EL (cell line): Measurements from ENCODE around the gene CEP63.
A peak's percentile ranks its signal among the peaks of the same experiment; 100 is the strongest.

Experiments
- DNase-seq: peaks from one replicate; pipeline ENCODE4 v3.0.0-alpha.2; 2016

The CEP63 gene

DNA sequence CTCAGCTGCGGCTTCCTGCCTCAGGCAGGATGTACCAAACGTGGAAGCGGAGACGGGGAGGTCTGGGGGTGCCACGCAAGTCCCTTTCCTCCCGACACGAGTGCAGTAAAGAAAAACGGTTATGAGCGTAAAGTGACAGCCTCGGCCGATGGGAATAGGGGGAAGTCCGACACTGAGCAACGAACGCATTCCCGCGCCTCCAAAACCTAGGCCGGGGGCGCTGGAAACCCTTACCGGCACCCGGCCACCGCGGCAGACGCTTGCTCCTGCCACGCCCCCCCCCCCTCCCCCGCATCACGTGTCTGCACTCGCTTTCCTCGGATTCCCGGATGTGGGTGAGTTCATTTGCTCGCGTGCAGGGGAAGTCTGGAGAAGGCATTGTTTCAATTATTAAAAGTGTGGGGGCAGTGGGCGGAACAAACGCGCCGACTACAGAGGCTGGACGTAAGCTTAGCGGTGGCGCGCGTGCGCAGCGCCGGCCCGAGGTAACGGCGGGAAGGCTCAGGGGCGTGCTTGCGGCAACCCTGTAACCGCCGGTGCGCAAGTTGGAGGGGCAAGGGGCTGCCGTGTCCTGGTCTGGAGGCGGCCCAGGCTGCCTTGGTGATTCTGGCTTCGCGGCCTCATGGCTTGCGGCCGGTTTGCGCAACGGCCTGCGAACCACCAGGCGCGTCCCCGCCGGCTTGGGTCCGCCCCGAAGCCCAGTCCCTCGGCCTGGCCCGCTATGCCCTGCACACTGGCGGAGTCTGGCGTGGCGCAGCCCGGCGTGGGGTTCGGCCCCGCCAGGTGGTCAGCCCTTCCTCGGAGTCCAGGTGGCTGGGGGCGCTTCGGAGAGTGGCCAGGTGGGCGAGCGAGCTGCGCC lies at the start of gene CEP63, which contains the start of gene ANAPC13:
Gene CEP63 (plus strand): TSS at position 340 of the 859 bp plus-strand sequence. CDS start 9,264 bp downstream, outside the sequence.
Gene ANAPC13 (minus strand): TSS at position 268 of the 859 bp plus-strand sequence. CDS start 3,081 bp downstream, outside the sequence.
- DNase-seq: peak; percentile 99

DNA sequence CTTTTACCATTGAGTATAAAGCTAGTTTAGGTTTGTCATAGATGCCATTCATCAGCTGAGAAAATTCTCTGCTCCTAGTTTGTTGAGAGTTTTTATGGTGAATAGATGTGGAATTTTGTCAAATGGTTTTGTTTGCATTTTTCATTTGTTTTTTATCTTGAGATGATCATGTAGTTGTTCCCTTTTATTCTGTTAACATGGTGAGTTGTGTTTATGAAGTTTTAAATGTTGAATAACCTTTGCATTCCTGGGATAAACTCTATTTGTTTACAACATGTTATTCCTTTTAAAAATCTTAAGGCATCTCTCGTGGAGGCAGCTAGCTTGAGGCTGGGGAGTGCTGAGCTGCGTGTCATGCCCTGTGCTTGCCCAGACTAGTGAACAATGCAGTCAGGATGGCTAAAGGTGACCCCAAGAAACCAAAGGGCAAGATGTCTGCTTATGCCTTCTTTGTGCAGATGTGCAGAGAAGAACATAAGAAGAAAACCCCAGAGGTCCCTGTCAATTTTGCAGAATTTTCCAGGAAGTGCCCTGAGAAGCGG lies 48.6 kb upstream of the CEP63 start:
- no peak for DNase-seq

DNA sequence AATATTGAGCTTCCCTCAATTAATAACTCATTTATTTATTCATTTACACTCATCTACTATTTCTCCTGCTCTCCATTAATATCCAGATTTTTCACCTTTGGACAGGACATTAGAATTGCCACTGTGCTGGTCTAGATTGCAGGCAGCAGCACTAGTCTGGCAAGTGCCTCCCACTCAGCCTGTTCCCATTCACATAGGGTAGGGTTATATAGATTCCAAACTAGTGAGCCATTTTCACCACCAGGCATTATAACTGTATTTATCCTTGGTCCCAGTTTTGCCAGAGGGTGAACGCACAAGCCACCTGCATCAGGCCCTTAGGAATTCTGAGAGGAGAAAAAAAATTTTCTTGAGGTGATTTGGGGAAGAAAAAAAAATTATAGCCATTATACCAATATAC lies 44.5 kb upstream of the CEP63 start:
- DNase-seq: peak; percentile 49

DNA sequence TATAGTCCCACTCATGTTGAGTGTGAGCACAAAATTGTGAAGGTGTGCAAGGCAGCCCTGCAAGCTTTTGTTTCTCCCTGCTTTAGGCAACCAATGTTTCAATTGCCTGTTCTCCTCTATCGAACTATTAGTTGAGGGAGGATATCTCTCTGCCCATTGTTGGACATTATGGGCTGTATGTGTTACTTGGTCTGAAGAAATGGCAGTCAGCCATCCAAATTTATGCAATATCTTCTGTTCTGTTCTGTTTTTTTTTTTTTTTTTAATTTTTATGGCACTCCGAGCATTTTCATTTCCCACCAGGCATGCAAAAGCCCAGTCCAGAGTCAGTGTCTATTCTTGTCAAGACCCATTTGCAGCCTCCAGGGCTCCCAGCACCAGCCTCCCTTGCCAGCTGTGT lies 44.0 kb upstream of the CEP63 start:
- no peak for DNase-seq

DNA sequence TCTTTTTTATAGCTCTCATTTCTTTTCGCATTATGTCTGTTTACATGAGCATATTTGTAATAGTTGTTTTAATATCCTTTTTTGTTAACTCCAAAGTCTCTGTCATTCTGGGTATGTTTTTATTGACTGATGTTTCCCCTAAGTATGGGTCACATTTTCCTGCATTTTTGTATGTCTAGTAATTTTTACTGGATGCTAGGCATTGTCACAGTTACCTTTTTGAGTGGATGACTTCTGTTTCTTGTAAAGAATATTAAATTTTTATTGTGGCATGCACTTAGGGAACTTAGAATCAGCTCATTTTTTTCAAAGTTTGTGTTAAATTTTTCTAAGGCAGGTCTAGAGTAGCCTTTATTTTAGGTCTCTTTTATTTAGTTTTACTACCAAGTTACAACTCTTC lies 40.8 kb upstream of the CEP63 start:
- no peak for DNase-seq

DNA sequence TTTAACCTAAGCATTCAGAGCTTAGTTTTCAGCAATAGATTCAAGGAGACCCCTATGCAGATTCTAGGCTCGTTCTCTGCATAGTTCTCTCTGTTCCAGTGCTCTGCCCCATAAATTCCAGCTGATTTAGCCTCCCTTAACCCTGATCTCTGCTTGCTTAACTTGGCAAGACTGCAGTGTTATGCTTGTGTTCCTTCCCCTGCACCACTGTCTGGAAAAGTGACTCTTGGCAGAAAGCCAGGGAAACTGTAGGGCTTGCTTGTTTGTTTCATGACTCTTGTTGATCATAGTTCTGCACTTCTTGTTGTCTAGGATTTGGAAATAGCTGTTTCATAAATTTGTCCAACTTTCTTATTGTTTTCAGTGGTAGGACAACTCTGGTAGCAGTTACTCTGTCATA lies 40.2 kb upstream of the CEP63 start:
- peak; percentile 41 for DNase-seq

DNA sequence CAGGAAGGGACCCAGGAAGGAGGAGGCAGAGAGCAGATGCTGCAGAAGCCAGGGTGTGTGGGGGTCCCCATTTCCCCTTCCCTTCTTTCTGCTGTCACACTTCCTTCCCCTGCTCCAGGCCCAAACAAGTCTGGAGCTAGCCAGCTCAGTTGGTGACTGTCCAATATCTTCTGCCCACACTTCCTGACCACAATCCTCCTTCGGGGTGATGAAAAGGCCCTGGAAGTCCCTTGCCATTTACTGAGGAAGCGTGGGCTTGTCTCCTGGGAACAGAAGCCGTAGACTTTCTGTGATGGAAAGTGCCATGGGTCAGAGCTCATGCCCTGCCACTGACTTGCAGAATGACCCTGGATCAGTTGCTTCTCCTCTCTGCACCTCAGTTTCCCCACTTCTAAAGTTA lies 39.1 kb upstream of the CEP63 start:
- DNase-seq: peak; percentile 75

DNA sequence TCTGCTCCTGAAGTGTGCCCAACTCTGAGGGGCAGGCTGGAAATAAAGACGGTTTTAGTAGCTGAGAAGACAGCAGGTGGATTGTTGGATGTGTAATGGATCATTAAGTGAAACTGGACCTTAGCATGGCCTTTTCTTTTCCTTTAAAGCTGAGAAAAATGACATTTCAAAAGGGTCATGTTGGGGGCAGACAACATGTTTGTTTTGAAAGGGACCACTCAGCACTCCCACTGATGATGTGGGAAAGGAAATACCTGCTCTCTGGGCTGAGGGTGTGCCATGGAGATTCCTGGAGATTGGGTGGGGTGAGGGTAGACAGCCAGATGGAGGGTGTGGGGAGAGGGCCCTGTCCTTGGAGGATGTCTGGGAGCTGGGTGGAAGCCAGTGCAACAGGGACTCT lies 38.5 kb upstream of the CEP63 start:
- no peak for DNase-seq

DNA sequence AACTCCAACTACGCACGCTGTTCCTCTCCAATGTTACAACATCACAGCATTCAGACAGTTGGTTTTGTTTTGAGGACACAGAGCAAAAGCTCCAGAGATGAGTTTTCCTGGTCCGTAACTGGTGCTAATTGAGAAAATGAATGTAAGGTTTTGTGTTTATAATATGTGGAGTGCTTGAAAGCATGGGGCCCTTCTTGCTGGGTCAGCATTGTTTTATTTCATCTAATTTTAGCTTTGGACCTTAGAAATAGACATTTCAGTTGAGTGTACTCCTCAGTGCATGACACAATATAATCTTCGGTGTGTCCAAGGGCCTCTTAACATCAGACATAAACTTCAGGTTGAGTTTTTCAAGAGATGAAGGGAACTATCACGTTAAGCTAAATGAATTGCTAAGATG lies 37.2 kb upstream of the CEP63 start:
- no peak for DNase-seq

DNA sequence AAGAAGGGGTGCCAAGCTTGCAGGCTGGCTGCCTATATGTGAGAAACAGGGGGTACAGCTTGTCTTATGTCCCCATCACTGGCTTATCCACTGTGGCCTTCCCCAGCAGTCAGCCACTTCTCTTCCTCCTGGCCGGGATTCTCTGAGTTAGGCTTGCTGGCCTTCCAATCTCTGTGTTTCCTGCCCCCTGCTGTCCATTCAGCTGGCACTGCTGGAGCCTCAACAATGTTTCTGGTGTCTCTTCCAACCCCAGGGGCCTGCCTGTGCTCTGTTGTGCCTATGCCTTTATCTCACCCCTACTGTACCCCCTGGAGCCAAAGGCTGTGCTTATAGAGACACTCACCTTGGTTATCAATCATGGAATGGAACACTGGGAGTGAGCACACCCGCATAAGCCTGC lies 36.6 kb upstream of the CEP63 start:
- peak; percentile 56 for DNase-seq

DNA sequence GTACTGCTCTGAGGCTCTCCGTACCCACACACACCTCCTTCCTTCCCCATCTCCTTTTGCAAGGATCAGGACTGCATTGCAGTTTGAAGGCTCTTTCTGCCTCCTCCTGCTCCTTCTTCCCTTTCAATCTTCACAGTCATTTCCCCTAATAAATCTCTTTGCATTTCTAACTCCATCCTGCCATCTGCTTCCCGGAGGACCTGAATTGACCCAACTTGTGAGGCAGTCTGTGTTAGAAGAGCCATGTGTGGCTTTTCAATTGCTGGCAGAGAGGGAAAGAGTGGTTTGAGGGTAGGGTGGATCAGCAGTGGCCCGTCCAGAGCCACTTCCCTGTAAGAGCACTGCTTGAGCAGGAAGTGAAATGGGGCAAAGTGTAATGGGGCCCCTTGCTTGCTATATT lies 35.9 kb upstream of the CEP63 start:
- no peak for DNase-seq

DNA sequence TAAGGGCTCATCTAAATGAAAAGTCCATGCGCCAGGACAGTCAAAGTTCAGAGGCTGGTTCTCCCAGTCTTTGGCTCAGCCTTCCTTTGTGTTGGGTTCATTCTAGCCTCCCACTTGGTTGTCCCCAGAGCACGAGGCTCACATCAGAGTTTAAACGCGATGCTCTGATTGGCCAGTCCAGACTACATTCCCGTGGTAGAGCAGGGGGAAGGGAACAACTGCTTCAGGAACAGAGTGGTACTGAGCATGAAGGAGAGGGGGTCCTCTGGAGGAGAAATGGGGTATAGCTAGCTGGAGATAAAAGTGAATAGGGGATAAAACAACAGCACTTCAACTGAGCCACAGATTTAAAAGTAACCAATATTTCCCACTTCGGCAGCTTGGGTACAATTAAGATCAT lies 32.2 kb upstream of the CEP63 start:
- no peak for DNase-seq

DNA sequence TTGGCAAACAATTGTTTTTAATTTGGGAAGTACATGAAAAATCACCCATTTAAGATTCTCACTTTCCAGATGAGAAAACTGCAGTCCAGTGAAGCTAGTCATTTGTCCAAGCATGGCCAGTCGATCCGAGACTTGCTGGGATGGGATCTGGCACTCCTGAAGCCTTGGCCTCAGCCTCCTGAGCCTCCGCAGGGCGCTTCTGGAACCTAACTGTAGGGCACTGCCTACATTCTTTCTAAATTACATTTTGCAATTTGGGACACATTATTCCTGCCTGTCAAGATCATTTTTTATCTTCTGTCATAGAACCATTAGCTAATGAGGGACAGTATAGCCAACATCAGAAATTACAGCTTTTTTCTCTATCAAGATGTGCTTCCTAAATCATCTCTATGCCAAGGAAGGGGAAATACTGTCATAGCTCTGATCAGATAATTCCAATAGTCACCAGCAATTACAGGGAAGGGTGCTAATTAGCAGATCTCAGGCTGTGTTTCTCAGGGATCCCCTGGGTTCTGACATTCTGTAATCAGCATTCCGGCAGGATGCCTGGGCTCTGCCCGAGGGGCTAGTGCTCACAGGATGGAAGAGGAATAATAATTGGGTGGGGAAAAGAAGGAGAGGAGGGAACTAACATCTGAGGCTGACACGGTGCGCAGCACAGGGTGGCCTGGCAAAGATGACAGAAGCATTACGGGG lies 28.3 kb upstream of the CEP63 start:
- no peak for DNase-seq

DNA sequence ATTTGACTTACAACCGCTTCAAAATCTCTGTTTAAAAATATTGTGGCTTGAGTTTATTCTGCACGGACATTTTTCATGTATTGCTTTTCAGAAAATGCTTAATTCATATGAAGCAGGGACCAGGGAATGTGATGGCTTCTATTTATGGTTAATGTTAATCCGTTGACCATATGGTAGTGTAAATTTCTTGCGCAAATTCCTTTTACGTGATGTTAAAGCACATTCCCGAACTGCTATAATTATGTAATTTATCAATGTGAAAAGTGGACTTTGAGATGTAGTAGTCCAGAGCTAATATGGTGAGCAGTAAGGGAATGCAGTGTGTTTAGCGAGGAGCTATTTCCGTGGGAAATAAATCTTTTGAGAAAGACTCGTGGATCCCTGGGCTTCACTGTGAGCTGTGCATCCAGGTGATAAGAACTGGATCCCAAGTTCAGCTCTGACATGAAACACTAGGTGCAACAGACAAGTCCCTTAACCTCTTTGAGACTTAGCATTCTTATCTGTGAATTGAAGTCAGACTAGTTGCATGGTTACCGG lies 27.4 kb upstream of the CEP63 start:
- DNase-seq: no peak

DNA sequence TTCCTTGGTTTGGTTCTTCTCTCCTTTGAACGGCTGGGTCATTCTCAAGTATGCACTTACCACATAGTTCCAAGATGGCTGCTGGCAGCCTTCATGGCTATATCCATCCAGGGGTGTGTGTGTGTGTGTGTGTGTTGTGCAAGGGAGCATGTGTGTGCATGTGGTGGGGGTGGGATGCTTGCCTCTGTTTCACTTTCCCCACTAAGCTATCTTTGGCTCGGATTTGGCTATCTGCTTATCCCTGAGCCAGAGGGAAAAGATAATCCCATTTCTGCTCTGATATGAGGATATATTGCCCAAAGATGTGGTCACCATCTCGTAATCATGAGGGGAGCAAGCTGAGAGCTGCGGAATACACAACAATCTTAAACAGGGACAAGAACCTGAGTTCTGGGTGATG lies 26.3 kb upstream of the CEP63 start:
- DNase-seq: no peak

DNA sequence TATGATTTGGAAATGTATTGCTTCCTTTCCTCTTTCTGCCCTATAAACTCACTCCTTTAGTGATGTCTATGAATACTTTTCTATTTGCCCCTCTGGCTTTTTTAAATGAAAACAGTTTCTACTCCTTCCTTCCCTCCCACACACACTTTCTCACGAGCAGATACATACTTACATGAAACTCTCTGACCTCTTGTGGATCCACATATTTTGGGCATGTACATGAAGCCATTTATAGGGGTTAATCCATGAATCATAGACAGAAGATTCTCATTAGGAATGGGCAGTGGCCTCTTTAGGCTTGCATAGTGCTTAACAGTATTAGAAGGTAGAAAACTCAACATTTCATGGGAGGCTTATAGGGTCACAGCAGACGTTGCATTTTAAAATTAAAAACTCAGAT lies 24.9 kb upstream of the CEP63 start:
- DNase-seq: peak; percentile 96

DNA sequence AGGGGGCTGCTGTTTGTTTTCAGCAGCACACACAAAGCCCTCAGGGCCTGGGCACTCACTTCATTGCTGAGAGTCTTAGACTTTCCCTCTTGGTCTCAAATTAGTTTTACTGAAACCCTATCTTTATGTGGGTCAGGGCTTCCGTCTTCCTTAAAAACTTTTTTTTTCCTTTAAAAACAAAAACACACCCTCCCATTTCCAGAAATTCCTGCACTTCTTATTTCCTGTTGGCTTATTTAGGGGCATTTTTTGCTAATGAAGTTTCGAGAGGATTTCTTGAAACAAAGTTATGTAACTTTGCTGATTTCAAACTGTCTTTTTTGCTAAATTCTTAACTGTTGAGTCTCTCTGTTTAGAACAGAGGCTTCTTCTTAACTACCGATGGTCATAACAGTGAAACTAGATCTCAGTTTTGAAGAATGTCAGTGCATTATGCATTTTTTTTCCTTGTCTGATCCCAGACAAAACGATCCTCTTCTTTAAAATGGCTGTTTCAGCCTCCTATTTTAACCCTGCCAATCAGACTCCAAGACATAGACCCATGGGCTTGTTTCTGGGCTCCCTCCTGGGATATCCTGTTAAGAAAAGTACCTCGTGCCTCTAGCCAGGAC lies 23.4 kb upstream of the CEP63 start:
- DNase-seq: peak; percentile 74

DNA sequence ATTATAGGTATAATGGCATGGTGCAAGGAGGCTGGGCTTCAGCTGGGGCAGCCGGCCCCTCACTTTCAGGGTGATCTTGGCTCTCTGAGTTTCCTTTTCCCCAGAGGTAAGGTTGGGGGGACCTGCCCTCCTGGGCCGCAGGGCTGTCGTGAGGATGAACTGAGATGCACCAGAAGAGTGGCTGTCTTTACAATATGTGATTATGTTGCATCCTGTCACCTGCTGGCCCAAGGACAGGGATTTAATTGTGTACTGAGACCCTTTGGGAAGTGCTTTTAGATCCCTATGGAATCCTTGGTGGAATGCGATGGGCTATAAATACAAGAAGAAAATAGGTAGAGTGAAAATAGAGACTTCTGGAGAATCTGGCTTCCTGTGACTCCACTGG lies 22.2 kb upstream of the CEP63 start:
- no peak for DNase-seq

DNA sequence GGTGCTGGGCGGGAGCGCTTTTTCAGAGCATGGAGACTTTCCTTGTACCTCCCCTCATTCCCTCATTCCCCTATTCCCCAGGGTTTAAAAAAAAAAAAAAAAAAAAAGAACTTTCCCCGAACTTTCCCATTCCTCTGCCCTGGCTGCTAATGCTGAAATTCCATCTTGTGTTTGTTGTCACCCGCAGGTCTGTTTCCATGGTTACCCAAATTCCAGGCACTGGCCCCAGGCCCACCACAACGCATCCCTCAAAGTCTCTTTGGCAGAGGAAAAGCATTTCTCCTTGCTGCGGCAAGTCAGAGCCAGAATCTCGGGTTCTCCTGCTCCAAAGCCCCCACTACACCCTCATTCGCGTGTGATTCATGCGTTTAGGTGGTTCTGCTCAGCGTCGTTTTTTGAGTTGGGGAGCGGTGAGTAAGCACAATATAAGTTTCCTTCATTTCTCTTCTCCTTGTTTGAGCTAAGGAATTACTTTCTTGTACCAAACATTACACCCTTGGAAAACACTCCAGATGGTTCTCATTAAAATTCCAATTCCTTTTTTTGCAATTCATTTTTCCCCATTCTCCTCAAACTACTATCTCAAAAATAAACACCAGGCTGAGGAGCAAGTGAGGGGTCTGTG lies 21.7 kb upstream of the CEP63 start:
- DNase-seq: peak; percentile 98

DNA sequence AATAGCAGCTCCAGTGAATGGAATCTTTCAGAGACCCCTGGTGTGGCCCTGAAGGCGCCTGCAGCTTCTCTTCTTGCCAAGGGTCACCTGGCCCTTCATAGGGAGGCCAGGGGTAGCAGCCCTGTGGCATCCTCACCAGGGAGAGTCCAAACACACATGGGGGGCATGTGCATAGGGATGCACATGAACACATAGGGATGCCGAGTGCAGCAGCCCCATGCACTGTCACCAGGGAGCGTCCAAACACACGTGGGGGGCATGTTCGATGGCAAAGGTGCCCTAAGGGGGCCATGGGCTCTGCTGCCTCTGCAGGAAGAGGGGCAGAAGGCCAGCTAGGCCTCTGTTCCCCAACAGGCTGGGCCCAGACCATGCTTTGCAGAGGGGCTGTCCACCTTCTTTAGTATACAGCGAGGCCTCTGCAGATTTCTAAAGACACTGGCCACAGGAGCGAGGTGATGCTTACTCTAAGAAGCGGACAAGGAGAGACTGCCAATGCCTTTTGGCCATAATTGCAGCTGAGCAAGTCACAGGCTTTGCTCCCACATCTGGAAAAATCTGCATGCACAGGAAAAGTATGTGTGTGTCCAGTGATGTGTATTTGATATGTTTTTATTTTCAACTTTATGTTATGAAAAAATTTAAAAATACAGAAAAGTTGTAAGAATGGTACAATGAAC lies 21.0 kb upstream of the CEP63 start:
- DNase-seq: no peak

DNA sequence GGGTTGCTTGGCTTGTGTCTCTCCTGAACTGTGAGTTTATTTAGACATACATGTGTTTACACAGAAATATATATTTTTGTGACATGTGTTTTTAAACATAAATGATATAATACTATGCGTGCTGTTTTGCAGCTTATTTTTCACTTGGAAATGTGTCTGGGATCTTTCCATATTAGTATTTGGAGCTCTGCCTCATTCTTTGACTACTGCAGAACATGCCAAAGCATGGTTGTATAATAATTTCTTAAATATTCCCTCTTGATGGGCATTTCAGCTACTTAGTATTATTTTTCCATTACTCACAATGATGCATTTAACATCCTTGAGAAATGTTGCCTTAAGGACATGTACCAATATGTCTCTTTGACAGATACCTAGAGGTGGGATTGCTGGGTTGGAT lies 19.5 kb upstream of the CEP63 start:
- DNase-seq: no peak

DNA sequence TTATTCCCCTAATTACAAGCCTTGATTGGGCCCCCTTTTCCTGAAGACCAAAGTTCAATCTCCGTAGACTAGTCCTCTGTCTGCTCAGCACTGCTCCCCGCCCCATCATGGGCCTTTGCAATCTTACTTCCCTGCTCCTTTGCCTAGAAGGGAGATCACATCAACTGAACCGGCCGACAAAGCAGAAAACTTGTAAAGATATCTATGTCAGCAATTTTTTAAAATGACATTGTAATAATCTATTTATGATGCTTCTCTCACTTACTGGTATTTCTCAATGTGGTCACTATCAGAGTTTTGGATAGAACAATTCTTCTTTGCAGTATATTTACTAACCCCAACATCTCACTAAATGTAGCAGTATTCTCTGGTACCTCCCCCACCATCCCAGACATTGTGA lies 17.3 kb upstream of the CEP63 start:
- no peak for DNase-seq
